ENCODE measurements around the gene SH3GLB2. TPM values are rescaled to one million over a fixed set of nuclear protein-coding genes. Genes with fewer than 3 reads are reported as not detected.

SH3GLB2 gene
- total and polyA plus RNA-seq, 2 donors from 2014 or later = 118 to 128 TPM

DNA sequence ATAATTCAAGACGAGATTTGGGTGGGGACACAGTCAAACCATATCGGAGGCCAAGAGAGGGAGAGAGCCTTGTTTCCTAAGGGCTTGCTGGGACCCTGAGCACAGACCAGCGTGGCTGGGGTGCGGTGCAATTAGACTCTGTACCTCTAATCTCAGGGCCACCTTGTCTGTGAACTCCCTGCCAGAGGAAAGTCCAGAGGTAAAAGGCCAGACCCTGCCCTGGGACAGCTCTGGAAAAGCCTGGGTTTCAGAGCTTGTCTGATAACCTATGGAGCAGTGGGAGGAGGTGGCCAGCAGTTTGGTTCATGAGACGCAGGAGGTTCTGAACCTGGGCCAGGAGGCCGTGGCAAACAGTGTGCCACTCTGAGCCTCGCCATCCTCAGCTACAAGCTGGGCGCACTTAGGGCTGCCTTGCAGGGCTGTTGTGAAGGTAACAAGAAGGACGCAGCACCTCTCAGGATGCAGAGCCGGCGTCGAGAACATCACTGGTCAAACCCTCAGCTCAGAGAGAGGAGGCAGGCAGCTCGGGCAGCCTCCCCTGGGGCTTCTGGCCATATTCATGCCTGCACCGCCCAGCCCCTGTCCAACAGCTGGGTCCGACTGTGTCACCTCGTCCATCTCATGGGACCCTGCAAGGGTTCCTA, 48.0 kb upstream of the SH3GLB2 start:
- H3K4me1 ChIP-seq (ENCODE audit: control insufficient read depth in 2 of 3, insufficient read depth in 2 of 3, low read depth in 1 of 3, low read length in 3 of 3) = peaks cover 0 to 5% (median 2%) of the 10 kb centered on the region in 3 donors
- no peak for TF ChIP-seq CTCF (IDR thresholded peaks at IDR 0.05; ENCODE audit: borderline replicate concordance, extremely low read depth, insufficient read depth)
- H3K27me3 ChIP-seq (ENCODE audit: control insufficient read depth, insufficient read depth, low read length) = no peaks in the 10 kb centered on the region
- H3K4me3 ChIP-seq (ENCODE audit: low read length in 3 of 3) = no peak overlapping the region
- H3K9me3 ChIP-seq (ENCODE audit: control insufficient read depth in 2 of 3, insufficient read depth in 1 of 3, low read length in 3 of 3) = no peaks in the 10 kb centered on the region
- no peaks in the 10 kb centered on the region for H3K36me3 ChIP-seq (ENCODE audit: control insufficient read depth in 2 of 3, insufficient read depth in 3 of 3, low read length in 3 of 3)
- DNase-seq = no peak
- H3K9ac ChIP-seq (ENCODE audit: low read length in 3 of 3) = no peak overlapping the region
- no peak for FAIRE-seq
- intact Hi-C loops (cut with DNase I) = no loop called here
- H3K27ac ChIP-seq (ENCODE audit: low read depth in 2 of 2, low read length in 2 of 2) = no peak overlapping the region

DNA sequence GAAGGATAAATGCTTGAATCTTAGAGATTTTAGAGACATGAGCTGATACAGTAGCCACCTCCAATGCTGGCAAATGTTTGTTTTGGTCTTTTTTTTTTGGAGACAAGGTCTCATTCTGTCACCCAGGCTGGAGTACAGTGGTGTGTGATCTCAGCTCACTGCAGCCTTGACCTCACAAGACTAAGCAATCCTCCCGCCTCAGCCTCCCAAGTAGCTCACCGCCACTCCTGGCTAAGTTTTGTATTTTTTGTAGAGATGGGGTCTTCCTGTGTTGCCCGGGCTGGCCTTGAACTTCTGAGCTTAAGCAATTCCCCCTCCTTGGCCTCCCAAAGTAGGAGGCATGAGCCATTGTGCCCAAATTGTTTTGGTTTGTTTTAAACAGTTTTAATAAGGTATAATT, 46.0 kb upstream of the SH3GLB2 start:
- Histone ChIP-seq H3K36me3 (ENCODE audit: control insufficient read depth in 2 of 3, insufficient read depth in 3 of 3, low read length in 3 of 3) (no peaks in the 10 kb centered on the region), H3K27ac (ENCODE audit: low read depth in 2 of 2, low read length in 2 of 2) (no peak overlapping the region), H3K9ac (ENCODE audit: low read length in 3 of 3) (no peak overlapping the region), H3K4me3 (ENCODE audit: low read length in 3 of 3) (no peak overlapping the region), H3K9me3 (ENCODE audit: control insufficient read depth in 2 of 3, insufficient read depth in 1 of 3, low read length in 3 of 3) (no peaks in the 10 kb centered on the region), H3K4me1 (ENCODE audit: control insufficient read depth in 2 of 3, insufficient read depth in 2 of 3, low read depth in 1 of 3, low read length in 3 of 3) (peaks cover 0 to 2% (median 0%) of the 10 kb centered on the region in 3 donors), H3K27me3 (ENCODE audit: control insufficient read depth, insufficient read depth, low read length) (no peaks in the 10 kb centered on the region)
- intact Hi-C loops (cut with DNase I) = no loop called here
- FAIRE-seq (no peak), DNase-seq (no peak)
- TF ChIP-seq CTCF (IDR thresholded peaks at IDR 0.05; ENCODE audit: borderline replicate concordance, extremely low read depth, insufficient read depth) = no peak

- intact Hi-C loops (cut with DNase I) = no loop called here
- H3K9ac ChIP-seq (ENCODE audit: low read length in 3 of 3) = no peak overlapping the region
- H3K4me1 ChIP-seq (ENCODE audit: control insufficient read depth in 2 of 3, insufficient read depth in 2 of 3, low read depth in 1 of 3, low read length in 3 of 3) = peaks cover 0 to 2% (median 0%) of the 10 kb centered on the region in 3 donors
- no peak for FAIRE-seq
- no peaks in the 10 kb centered on the region for H3K27me3 ChIP-seq (ENCODE audit: control insufficient read depth, insufficient read depth, low read length)
- H3K27ac ChIP-seq (ENCODE audit: low read depth in 2 of 2, low read length in 2 of 2) = no peak overlapping the region
- no peaks in the 10 kb centered on the region for H3K9me3 ChIP-seq (ENCODE audit: control insufficient read depth in 2 of 3, insufficient read depth in 1 of 3, low read length in 3 of 3)
- no peak overlapping the region for H3K4me3 ChIP-seq (ENCODE audit: low read length in 3 of 3)
- peaks cover 0 to 5% (median 0%) of the 10 kb centered on the region in 3 donors for H3K36me3 ChIP-seq (ENCODE audit: control insufficient read depth in 2 of 3, insufficient read depth in 3 of 3, low read length in 3 of 3)
- no peak for DNase-seq
- TF ChIP-seq CTCF (IDR thresholded peaks at IDR 0.05; ENCODE audit: borderline replicate concordance, extremely low read depth, insufficient read depth) = no peak
Measured at GRCh38 chr9:129073404-129073803, 45.3 kb upstream of the SH3GLB2 start.

- no peak for TF ChIP-seq CTCF (IDR thresholded peaks at IDR 0.05; ENCODE audit: borderline replicate concordance, extremely low read depth, insufficient read depth)
- H3K4me3 ChIP-seq (ENCODE audit: low read length in 3 of 3) = no peak overlapping the region
- H3K27me3 ChIP-seq (ENCODE audit: control insufficient read depth, insufficient read depth, low read length) = no peaks in the 10 kb centered on the region
- no peak overlapping the region for H3K9ac ChIP-seq (ENCODE audit: low read length in 3 of 3)
- H3K27ac ChIP-seq (ENCODE audit: low read depth in 2 of 2, low read length in 2 of 2) = no peak overlapping the region
- FAIRE-seq (no peak), DNase-seq (no peak)
- intact Hi-C loops (cut with DNase I) = no loop called here
- H3K4me1 ChIP-seq (ENCODE audit: control insufficient read depth in 2 of 3, insufficient read depth in 2 of 3, low read depth in 1 of 3, low read length in 3 of 3) = peaks cover 0 to 2% (median 0%) of the 10 kb centered on the region in 3 donors
- peaks cover 0 to 16% (median 0%) of the 10 kb centered on the region in 3 donors for H3K36me3 ChIP-seq (ENCODE audit: control insufficient read depth in 2 of 3, insufficient read depth in 3 of 3, low read length in 3 of 3)
- H3K9me3 ChIP-seq (ENCODE audit: control insufficient read depth in 2 of 3, insufficient read depth in 1 of 3, low read length in 3 of 3) = no peaks in the 10 kb centered on the region
Measured at GRCh38 chr9:129072171-129072570, 44.0 kb upstream of the SH3GLB2 start.

Measured in kidney (tissue), 14 donors.